C4-2B (cell line): ENCODE measurements around the gene PCARE.

Experiments used
- ZFX ChIP-seq: fragments of 450-650 bp; IDR thresholded peaks from 2 replicates; pipeline ENCODE4 v1.6.1; 2017
- TF ChIP-seq, protein P1 (sequence below): fragments of 450-650 bp; conservative IDR thresholded peaks from 2 replicates; pipeline ENCODE4 v1.5.1; 2017; ENCODE audit warnings: mild to moderate bottlenecking

DNA sequence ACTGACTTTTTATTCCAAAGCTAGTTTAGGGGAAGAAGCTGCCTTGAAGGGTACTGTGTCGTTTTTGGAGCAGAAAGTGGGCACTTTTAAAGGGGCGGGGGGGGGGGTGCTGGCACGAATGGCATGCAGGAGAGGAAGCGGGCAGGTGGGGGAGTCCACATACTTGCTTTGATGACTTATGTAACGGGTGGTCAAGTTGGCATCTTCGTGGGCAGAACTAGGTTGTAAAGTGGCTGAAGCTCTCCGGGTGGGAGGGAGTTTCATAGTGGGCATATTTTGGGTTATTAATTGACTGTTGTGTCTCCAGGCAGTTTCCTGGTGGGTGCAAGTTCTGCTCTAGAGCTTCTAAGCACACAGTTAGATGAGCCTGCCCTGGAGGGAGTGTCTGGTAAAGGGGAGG lies 19.9 kb downstream of the PCARE start:
- TF ChIP-seq, protein P1, sequence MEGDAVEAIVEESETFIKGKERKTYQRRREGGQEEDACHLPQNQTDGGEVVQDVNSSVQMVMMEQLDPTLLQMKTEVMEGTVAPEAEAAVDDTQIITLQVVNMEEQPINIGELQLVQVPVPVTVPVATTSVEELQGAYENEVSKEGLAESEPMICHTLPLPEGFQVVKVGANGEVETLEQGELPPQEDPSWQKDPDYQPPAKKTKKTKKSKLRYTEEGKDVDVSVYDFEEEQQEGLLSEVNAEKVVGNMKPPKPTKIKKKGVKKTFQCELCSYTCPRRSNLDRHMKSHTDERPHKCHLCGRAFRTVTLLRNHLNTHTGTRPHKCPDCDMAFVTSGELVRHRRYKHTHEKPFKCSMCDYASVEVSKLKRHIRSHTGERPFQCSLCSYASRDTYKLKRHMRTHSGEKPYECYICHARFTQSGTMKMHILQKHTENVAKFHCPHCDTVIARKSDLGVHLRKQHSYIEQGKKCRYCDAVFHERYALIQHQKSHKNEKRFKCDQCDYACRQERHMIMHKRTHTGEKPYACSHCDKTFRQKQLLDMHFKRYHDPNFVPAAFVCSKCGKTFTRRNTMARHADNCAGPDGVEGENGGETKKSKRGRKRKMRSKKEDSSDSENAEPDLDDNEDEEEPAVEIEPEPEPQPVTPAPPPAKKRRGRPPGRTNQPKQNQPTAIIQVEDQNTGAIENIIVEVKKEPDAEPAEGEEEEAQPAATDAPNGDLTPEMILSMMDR = no peak
- TF ChIP-seq ZFX = no peak
